ENCODE results near the gene PPP1R10.

GRCh38 chr6:30598912-30599624 lies 18.0 kb downstream of the PPP1R10 start:
- TF ChIP-seq CTCF (IDR thresholded peaks at IDR 0.05) (no peak), ZFX (IDR thresholded peaks at IDR 0.05; ENCODE audit: borderline replicate concordance) (no peak)

All from 22Rv1 (cell line).